Astrocyte (in vitro differentiated cells and primary cell): ENCODE measurements around the gene KRIT1.

Experiments
- EZH2 ChIP-seq: IDR thresholded peaks from 2 replicates; pipeline ENCODE4 v1.6.1; 2012; ENCODE audit warnings: mild to moderate bottlenecking, low read length, inconsistent platforms; ENCODE audit not compliant: insufficient read depth
- TF ChIP-seq, protein P1 (sequence below): IDR thresholded peaks from 2 replicates; pipeline ENCODE4 v1.5.1; 2011; ENCODE audit warnings: low read depth, mild to moderate bottlenecking, inconsistent platforms, low read length, moderate library complexity; ENCODE audit not compliant: insufficient read depth

DNA sequence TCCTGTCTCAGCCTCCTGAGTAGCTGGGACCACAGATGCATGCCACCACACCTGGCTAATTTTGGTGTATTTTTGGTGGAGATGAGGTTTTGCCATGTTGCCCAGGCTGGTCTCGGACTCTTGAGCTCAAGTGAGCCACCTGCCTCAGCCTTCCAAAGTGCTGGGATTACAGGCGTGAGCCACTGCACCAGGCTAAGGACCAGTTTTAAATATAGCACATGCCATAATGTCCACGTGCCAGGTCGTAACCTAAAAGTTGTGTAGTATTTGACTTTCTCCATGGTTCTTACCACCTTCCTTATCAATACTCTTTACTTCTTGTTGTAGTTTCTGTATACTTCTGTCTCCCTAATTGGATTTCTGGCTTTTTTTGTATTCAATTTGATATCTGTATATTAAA lies 13.3 kb upstream of the KRIT1 start:
- TF ChIP-seq, protein P1, sequence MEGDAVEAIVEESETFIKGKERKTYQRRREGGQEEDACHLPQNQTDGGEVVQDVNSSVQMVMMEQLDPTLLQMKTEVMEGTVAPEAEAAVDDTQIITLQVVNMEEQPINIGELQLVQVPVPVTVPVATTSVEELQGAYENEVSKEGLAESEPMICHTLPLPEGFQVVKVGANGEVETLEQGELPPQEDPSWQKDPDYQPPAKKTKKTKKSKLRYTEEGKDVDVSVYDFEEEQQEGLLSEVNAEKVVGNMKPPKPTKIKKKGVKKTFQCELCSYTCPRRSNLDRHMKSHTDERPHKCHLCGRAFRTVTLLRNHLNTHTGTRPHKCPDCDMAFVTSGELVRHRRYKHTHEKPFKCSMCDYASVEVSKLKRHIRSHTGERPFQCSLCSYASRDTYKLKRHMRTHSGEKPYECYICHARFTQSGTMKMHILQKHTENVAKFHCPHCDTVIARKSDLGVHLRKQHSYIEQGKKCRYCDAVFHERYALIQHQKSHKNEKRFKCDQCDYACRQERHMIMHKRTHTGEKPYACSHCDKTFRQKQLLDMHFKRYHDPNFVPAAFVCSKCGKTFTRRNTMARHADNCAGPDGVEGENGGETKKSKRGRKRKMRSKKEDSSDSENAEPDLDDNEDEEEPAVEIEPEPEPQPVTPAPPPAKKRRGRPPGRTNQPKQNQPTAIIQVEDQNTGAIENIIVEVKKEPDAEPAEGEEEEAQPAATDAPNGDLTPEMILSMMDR, result no peak
- no peak for TF ChIP-seq EZH2
